GM21528 (cell line): ENCODE results near the gene FRAS1.
"Not testable (repeated sequence)": the region's sequence is repeated elsewhere in the genome, so short reads cannot be mapped to it uniquely, and the experiment has no call there.

ENCODE experiments used
- ATAC-seq: cut with Tn5 transposase; IDR thresholded peaks from one replicate; pipeline ENCODE4 v1.9.1; 2021; ENCODE audit warnings: mild to moderate bottlenecking, moderate library complexity; ENCODE audit not compliant: unreplicated experiment, low FRiP score

Gene FRAS1

DNA sequence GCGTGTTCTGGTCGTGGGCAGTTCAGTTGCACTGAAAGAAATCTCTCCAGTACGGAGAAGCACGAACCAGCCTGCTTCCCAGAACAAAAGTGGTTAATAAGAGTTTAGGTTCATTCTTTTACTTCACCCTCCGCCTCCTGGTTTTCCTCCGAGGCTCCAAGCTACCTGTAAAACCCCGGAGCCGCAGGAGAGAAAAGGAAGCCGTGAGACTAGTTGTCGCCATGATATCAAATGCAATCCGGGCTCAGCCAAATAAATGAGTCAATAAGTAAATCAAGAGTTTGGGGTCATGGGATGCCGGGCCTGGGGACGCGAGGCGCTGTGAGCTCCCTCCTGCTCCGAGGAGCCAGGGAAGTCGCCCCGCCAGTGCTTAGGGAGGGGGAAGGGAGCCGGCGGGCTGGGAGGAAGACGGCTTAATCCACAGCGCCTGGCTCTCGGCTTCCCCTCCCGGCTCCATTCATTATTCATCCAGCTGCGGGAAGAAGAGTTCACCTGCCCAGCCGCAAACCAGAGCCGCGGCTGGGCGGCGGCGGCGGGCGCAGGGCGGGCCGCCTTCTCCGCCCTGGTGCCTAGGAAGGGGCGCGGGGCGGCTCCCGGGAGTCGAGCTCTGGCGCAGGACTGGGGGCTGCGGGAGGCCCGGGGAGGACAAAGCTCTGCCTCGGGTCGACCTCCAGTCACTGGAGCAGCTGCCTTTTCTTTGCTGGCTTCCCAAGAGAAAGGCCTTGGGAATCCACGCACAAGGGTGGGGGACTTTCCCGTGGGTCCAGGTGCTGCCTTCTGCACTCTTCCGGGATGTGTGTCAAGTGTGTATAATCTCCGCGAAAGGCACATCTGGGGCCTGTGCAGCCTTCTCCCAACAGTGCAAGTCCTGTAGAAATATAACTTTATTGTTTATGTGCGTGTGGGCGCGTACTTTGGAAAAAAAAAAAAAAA, 1.7 kb downstream of the FRAS1 start:
- no peak for ATAC-seq

GRCh38 chr4:78059524-78059889, 2.4 kb downstream of the FRAS1 start:
- no peak for ATAC-seq

DNA sequence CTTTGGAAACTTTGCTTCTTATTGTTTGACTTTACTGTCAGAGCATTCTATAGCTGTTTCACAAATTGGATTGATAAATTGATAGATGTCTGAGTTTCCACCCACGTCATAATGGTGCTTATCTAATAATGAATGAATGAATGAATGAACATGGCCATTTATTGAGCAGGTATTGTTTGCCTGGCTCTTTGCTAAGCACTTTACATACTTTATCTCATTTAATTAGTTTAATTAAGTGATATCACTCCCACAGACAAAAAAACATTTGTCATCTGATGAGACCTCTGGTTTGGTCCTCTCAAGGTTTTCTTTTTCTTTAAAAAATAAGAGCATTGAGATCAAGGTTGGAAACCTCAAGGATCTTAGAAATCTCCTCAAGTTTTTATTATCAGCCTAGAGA, 2.8 kb downstream of the FRAS1 start:
- ATAC-seq: no peak

- ATAC-seq: no peak
Observed at GRCh38 chr4:78061939-78062570, 4.9 kb downstream of the FRAS1 start.

DNA sequence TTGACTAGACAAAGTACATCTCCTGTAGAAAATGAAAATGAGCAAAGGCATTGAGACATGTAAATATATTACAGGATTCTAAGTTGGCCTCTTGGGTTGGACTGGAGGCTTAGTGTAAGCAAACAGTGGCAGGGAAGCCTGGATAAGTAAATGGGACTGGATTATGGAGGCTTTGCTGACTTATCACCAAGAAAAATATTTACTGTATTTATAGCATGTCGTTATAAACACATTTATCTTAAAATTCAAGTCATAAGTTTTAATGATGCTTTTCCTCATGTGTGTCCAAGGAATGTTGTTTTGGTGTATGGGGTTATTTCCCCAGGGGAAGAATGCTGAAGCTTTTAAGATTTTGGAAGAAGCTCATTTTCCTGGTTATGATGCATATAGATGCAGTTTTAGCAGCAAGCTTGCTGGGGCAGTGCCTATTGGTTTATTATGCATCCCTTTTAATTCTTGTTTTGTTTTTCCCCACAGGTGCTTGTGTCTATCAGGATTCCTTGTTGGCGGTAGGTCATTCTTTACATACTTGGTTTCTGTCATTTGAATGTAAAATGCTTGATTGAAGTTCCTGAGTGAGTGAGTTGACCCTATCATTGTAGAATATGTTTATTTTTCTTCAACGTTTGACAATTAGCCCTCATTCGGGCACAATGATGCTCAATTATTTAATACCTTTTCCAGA, 8.5 kb downstream of the FRAS1 start:
- ATAC-seq: no peak

DNA sequence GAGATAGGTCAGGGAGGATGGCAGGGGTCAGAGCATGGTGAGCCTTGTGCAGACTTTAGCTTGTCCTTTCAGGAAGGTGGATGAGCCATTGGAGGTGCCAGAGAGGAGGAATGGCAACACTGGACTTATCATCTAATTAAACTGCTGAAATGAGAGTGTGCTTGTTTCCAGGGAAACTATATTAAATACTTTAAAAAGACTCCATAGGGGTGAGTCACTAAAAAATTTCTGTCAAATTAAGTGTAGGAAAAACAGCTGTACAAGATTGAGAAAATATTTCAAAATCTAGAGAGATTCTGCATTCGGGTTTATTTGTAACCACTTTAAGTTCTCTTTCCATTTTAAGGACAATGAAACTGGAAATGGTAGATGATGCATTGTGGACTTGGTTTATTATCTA, 11.4 kb downstream of the FRAS1 start:
- ATAC-seq: no peak

- no peak for ATAC-seq
Observed at GRCh38 chr4:78069319-78069718, 12.2 kb downstream of the FRAS1 start.

DNA sequence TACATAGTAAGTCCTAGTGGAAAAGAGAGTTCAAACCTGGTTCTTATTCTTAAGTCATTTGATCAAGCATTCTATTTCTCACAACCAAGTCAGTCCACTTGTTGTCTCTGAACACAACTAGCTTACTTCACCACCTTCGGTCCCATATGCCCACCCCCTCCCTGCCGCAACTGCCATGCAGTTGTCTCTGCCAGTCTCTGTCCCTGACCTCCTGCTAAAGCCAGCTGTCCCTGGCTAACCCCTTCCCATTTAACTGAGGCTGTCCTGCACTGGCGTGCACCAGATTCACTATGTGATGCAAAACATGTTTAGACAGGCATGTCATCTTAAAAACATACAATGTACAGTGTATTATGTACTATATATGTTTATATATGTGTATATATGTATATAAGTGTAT, 12.7 kb downstream of the FRAS1 start:
- ATAC-seq: no peak

DNA sequence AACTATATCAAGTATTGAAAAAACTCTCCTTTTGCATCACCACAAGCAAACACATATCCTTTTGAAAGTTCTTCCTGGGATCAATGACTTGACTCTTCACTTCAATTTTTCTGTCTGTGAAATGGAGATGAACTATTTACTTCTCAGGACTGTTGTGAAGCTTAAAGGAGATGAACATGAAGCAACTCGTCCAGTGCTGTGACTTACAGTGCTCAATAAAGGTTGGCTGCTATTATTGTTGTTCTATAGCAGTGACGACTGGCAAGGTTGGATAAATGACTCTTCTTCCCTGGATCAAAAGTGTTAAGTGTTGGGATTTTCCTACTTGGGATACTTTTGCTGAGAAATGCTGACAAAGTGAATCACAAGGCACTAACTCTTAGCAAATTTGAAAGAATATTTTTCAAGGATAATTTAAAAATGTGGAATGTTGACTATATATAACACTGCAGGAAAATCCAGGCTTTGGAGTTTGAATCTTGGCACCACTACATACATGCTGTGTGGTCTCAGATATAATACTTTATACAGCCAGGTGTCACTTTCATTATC, 13.7 kb downstream of the FRAS1 start:
- no peak for ATAC-seq

DNA sequence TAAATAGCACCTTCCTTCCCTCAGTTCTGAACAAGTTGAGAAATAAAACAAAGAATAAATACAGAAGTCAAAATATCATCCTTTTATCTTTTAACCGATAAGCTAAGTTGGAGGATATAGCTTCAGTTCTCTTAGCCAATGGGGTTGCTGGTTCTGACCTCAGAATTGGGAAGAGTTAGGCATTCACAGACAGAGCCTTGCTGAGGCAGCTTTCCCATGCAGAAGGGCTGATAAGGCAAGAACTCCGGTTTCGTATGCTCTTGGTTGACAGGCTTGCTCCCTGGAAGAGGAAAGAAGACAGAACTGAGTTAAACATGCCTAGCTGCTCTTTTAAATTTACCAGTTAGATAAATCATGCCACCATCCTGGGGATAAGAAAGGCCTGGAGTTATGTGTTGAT, 17.6 kb downstream of the FRAS1 start:
- no peak for ATAC-seq

DNA sequence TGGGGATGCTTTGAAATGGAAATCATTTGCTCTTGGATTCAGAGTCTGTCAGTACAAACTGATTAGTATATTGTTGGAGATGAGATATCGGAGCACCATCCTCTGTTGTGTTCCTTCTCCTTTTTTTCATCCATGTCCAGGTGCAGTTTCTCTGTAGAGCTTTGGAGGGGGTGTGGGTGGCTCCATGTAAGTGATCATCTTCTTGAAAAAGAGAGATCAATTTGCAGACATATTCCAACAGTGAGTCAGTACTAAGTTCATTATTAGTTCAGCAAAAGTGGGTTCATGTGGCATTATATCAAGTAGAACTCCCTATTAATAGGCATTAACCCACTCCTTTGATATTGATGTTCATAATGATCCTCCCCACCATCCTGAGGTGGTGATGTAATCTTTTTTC, 18.9 kb downstream of the FRAS1 start:
- ATAC-seq: no peak

DNA sequence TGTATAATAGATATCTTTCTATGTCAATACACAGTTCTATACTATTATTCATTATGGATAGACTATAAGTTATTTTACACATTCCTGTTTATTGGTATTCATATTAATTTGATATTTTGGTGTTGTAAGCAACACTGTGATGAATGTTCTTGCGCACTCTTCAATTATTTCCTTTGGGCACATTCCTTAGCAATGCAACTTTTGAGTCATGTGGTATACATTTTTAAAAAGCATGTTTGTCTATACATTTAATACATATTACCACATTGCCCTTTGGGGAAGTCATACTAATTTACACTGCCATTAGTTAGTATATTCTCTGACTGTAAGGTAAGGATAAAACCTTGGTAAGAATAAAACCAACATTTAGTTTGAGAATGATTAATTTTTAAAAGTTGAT, 21.0 kb downstream of the FRAS1 start:
- ATAC-seq: no peak

GRCh38 chr4:78079726-78080430, 22.8 kb downstream of the FRAS1 start:
- ATAC-seq: no peak

GRCh38 chr4:78081541-78081940, 24.4 kb downstream of the FRAS1 start:
- ATAC-seq: no peak

- no peak for ATAC-seq
Observed at GRCh38 chr4:78083035-78083434, 25.9 kb downstream of the FRAS1 start.

- ATAC-seq: no peak
Observed at GRCh38 chr4:78091534-78091933, 34.4 kb downstream of the FRAS1 start.

DNA sequence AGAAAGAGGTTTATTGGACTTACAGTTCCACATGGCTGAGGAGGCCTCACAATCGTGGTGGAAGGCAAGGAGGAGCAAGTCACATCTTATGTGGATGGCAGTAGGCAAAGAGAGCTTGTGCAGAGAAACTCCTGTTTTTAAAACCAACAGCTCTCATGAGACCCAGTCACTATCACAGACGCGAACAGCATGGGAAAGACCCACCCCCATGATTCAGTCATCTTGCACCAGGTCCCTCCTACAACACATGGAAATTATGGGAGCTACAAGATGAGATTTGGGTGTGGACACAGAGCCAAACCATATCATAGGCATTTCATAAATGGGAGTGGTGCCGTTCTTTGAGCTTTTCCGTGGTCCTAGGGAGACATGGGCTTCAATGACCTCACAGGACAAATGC, 35.2 kb downstream of the FRAS1 start:
- ATAC-seq: not testable (repeated sequence)

- ATAC-seq: no peak
Observed at GRCh38 chr4:78092850-78093249, 35.7 kb downstream of the FRAS1 start.

GRCh38 chr4:78095081-78095480, 38.0 kb downstream of the FRAS1 start:
- no peak for ATAC-seq

GRCh38 chr4:78099058-78099457, 41.9 kb downstream of the FRAS1 start:
- no peak for ATAC-seq

DNA sequence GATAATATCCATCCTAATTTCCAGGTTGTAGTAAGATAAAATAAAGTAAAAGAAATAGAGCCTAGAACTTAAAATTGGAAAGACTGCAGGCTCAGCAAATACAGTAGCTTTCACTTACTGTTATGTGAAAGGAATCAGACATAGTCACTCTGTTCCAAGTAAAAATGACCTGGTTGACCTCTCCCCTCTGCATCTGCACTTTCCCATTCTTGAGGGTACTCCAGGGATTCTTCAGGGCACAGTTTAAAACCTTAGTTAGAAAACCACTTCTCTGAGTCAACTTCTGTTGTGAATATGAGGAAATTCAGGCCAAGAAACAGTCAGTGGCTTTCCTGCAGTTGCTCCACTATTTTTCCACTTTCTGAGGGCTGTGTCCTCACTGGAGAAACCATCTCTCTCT, 42.9 kb downstream of the FRAS1 start:
- ATAC-seq: no peak
